GM08714 (cell line): ENCODE results near the gene PXDN.
"Not testable (repeated sequence)": the region's sequence is repeated elsewhere in the genome, so short reads cannot be mapped to it uniquely, and the experiment has no call there.

ENCODE experiments used
- H3K4me3 ChIP-seq: fragments of 200-500 bp; sonication (Bioruptor generic); 2 replicates; pipeline ENCODE4 v1.5.1; 2014; ENCODE audit warnings: mild to moderate bottlenecking, low read length, inconsistent platforms
- ZNF274 ChIP-seq: IDR thresholded peaks from 2 replicates; pipeline ENCODE4 v1.6.1; 2012; ENCODE audit warnings: mild to moderate bottlenecking, low read depth, low read length

The PXDN gene

DNA sequence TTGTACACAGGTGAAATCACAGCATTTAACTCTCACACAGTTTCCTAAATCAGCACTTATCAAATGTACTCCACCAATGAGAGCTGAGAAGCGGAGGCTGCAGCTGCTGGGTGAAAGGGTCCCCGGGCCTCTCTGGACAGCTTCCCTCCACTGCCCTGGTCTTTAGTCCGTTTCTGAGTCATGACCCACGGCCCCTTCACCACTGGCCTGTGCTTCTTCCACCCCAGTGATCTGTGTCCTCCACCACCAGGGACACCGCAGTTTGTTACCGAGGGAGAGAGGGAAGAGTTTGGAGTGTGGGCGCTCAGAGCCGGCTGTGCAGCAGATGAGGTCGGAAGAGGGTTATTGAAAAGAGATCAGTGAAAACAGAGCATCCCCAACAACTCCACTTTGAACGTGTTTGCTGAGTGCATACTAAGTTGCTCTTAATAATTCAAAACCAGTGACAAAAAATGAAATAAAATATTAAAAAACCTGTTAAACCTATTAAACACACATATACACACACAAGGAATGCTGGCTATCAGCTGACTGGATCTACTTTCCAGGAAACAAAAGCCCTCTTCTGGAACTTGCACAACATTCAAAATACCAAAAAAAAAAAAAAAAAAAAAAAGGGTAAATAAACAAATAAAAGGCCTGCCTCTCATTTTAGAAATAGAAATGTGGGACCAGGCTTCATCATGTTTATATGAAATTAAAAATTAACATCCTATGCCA lies 54.1 kb downstream of the PXDN start:
- no peak for TF ChIP-seq ZNF274

DNA sequence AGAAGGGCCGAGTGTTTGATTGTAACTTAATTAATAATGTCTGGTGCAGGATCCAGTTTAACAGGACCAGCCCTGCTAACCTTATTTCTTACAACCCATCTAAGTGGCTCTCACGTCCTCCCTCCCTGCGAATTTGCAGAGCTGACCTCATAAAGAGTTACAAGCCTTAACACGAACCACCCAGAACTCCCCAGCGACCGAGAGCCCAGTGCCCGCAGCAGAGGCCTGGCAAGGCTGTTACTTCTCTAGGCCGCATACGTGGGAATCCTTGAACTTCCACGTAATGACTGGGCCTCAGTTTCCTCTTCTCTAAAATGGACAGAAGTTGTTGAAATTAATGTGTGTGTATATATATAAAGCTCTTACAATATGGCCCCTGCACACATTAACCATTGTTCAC lies 55.5 kb downstream of the PXDN start:
- no peak for TF ChIP-seq ZNF274

More for the DNA sequence above, 54.1 kb downstream of the PXDN start:
- H3K4me3 ChIP-seq, result no peak overlapping the region

DNA sequence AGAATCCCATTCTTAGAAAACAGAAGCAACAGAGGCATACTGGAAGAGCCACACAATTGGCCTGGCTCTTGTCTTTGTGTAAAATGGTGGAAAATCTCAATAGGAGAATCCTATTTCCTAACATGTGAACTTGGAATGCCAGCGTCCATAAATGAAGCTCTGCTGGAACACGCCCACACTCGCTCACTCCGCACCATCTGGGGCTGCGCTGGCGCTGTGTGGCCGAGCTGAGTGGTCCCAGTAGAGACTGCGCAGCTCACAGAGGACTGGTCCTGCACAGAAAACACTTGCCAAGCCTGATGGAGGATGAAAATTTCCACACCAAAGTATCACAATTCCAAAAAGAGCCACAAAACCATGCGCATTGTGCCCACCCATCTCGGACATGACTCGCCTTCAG lies 56.2 kb downstream of the PXDN start:
- H3K4me3 ChIP-seq, result no peak overlapping the region
- no peak for TF ChIP-seq ZNF274

More for the DNA sequence above, 55.5 kb downstream of the PXDN start:
- H3K4me3 ChIP-seq, result no peak overlapping the region

DNA sequence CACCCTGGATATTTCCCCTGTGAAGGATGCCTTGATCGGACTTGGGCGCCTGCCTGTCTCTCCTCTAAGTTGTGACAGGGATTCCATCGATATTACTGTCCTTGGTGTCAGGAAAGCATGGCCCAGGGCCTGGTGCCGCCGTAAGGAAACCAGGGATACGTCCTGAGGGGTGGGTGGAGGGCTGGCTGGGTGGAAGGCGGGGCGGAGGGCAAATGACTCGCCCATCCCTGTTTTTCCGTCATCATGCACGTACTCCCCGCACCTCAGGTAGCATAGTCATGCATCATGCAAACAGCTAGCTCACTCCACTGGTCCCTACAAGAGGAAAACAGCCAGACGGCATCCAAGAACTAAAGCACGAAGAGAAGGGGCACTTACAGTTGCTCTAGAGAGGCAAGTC lies 57.1 kb downstream of the PXDN start:
- no peak for TF ChIP-seq ZNF274
- no peak overlapping the region for H3K4me3 ChIP-seq

DNA sequence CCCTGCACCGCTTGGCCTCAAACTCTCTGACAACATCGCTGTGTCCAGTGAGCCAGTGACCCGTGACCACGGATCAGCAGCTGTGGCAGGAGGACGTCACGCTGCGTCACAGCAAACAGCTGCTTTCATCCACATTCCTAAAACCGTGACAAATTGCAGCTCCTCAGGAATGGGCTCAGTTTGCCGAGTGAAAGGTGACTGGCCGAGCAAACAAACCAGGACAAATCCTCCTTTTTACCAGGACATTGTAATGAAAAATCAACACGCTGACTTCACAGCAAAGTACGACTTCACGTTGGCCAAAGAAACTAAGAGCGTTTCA lies 57.6 kb downstream of the PXDN start:
- TF ChIP-seq ZNF274, result no peak

DNA sequence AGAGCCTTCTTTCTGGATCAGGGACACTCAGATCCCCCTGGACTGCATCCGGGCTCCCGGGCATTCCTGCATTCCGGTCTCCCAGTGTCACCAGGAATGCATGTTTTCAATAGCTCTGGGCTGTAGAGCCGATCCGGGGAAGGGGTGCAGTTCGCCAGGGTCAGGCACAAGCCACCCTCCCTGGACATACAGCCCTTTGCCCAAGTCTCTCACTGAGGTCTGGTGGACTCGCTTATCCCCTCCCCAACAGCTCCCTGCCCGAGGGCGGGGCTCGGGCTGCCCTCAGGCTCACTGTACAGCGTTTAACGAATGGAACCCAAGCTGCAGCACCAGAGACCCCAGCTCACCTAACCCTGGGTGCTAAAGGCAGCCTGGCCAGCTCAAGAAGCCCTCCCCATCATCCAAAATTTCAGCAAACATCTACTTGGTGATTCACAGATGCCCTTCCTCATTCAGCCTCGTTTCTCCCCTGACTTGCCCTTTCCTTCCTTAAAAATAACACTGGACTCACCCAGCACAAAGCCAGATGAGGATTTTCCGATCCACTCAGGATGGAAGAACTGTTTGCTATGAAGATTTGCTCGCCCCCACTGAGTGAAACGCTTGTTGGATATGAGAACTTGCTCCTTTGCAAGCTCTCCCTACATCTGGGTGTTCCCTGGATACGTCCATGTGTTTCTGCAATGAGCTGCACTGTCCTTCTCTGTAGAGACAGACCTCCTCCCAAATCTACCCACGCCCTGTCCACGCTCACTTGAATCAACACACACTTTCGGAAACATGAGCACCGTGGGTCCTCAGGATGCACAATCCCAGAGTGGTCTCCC lies 58.1 kb downstream of the PXDN start:
- no peak overlapping the region for H3K4me3 ChIP-seq
- TF ChIP-seq ZNF274, result no peak

More for the DNA sequence above, 57.6 kb downstream of the PXDN start:
- H3K4me3 ChIP-seq, result no peak overlapping the region

DNA sequence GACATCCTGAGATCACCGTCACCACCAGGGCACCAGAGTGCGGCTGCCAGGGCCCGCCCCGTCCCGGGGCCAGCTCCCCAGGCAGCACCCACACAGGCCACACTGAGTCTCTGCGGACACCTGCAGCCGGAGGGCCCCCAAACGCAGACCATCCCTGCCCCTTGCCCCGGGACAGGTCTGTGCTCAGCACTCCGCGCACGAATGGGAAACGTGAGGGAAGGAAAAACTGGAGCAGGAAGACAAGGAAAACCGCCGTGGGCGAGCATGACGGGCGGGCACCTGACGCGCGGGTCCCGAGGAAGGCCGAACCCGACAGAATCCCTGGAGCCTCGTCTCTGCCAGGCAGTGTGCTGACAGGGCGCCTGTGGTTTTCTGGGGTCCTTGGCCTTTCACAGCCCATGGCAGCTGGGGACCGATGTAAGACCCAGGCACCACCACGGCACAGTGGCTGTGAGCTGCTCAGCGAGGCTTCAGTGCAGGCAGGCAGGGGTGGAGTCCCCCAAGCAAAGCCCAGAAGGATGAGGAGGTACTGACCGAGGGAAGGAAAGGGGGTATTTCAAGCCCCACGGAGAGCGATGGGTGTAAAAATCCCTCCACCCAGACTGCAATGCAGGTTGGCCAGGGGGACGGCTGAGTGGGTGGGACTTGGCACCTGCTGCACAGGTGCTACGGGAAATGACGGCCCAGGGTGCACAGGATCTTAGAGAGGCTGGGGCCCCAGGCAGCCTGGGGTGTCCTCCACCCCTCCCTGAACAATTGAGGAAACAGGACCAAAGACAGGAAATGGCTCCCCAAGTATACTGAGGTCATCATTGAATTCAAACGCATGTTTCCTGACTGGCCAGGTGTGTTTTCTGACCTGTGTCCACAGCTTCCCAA lies 59.0 kb downstream of the PXDN start:
- no peak overlapping the region for H3K4me3 ChIP-seq
- TF ChIP-seq ZNF274, result no peak

DNA sequence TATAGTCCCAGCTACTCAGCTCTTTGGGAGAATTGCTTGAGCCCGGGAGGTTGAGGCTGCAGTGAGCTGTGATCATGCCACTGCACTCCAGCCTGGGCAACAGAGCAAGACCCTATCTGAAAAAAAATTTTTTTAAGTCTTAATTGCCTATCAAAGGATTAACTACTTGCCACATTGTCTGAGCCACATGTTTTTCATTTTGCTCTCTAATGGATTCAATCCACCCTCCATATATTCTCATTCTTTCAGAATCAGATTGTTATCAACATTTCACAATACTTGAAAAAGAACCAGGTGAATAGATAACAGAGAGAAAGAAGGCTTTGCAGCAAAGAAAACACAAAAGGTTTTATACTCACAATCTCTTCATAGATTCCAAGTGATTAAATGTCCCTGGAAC lies 61.0 kb downstream of the PXDN start:
- TF ChIP-seq ZNF274, result no peak
- H3K4me3 ChIP-seq, result no peak overlapping the region

DNA sequence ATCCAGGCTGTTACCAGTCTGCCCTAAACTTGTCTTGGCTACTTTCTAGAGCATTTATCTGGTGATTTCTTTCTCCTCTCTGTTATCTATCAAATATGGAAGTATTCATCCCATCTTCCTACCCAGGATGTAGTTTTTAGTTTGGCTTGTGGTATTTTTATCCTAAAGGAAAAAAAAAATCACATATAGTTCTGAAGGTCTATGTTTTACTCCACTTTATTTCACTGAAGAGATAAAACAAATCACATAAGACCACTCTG lies 62.2 kb downstream of the PXDN start:
- TF ChIP-seq ZNF274, result no peak
- H3K4me3 ChIP-seq, result no peak overlapping the region

DNA sequence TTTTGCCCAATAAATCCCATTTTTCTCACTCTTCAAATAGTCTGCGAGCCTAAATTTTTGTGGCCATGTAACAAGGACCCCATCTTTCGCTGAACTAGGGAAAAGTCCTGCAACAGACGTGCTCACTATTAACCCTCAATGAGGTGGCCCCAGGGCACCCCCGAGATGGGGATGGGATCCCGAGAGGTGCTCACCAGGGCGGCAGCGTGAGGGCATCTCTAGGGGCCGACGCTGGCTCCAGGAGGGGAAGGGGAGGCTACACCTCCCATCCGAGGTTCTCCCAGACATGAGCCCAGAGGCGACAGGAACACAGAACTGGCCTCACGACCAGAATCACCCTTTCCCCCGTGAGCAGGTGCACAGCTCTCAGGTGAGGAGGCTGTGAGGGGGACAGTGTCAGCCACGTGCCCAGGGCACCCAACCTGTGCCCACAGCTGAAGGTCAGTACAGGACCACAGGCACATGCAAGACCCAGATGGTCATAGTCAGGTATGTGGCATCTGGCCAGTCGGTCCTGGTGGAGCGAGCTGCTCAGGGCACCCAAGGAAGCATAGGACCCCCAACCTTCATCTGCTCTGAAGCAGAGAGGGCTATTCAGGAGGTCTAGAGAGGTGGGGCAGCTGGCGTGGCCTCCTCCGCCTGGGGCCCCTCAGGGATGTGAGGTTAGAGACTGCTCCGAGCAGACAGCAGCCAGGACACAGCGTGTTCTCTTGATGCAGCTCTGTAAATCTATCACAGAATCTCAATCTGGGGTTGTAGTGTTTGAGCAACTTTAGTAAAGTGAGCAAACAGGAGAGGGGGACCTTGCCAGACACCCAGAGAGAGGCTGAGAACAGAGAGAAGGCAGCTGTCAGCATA lies 62.8 kb downstream of the PXDN start:
- no peak for TF ChIP-seq ZNF274
- H3K4me3 ChIP-seq, result no peak overlapping the region

DNA sequence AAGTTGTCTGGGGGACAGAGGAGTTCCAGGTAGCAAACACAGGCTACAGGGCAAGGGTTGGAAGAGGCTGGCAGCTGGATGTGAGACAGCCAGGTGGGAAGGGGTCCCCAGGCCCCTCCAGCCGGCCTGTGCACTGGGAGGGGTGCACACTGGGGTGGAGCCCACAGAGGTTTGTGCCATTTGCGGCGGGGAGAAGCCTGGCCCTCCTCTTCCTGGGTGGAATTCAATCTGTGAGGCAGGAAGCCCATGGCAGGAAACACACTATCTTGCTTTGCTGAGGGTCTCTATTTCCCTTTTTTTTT lies 63.3 kb downstream of the PXDN start:
- TF ChIP-seq ZNF274, result no peak
- H3K4me3 ChIP-seq, result no peak overlapping the region

DNA sequence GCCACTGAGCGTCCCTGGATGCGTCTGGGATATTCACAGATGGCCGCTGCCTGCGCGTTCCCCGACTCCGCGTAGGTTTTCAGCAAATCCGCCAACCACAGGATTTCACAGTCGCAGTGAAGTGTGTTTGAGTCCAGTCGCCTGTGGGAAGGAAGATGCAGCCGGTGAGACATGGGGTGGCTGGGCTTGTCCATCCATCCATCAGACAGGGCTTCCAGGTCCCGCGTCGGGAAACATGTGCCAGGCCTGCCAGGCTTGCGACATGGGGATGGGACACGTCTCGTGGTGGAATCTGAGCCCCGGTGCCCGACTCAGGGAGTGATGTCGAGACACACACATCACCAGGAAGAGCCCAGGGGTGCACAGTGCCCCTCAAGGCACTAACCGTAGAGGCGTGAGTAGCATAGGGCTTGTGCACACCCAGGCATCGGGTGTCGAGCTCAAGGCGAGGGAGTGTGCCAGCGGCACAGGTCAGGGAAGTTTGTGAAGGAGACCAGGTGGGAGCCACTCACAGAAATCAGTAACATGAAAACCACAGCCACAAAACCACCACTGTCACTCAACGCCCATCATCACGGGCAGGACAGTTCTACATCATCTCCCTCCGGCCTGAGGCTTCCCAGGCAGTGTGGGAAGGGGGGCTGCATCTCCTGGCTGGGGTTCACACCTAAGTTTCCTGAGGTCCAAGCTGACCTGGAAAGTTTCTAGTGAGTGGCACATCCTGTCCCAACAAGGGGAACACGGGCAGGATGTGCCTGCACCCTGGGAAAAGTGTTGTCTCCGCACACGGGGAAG lies 63.9 kb downstream of the PXDN start:
- H3K4me3 ChIP-seq, result no peak overlapping the region
- no peak for TF ChIP-seq ZNF274

DNA sequence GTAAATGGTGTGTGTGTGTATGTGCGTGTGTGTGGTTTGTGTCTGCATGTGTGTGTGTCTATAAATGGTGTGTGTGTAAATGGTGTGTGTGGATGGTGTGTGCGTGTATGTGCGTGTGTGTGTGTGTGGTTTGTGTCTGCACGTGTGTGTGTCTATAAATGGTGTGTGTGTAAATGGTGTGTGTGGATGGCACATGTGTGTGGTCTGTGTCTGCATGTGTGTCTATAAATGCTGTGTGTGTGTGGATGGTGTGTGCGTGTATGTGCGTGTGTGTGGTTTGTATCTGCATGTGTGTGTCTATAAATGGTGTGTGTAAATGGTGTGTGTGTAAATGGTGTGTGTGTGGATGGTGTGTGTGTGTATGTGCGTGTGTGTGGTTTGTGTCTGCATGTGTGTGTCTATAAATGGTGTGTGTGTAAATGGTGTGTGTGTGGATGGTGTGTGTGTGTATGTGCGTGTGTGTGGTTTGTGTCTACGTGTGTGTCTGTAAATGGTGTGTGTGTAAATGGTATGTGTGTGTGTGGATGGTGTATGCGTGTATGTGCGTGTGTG lies 64.8 kb downstream of the PXDN start:
- H3K4me3 ChIP-seq, result not testable (repeated sequence)

DNA sequence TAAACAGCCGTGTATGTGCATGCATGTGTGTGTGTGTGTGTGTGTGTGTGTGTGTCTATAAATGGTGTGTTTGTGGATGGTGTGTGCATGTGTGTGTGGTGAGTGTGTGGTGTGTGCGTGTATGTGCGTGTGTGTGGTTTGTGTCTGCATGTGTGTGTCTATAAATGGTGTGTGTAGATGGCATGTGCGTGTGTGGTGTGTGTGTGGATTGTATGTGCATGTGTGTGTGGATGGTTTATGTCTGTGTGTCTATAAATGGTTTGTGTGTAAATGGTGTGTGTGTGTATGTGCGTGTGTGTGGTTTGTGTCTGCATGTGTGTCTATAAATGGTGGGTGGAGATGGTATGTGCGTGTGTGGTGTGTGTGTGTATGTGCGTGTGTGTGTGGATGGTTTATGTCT lies 65.2 kb downstream of the PXDN start:
- not testable (repeated sequence) for H3K4me3 ChIP-seq
